Spleen (tissue), 11 donors: ENCODE measurements around the gene CDC25B. TPM values are rescaled to one million over a fixed set of nuclear protein-coding genes. Genes with fewer than 3 reads are reported as not detected.

ENCODE experiments used
- DNase-seq: peaks from one replicate; pipeline ENCODE4 v3.0.0-alpha.2; 2020
- H3K27ac ChIP-seq, 8 donors: fragments of 200-600 bp; sonication (generic) in 7 of 8; 1 replicate in 4 of 8; 2 replicates in 4 of 8; pipeline versions ENCODE4 v1.5.0 to v1.8.0; 2016 to 2021; ENCODE audit warnings: inconsistent platforms in 4 of 8, mild to moderate bottlenecking in 4 of 8, moderate library complexity in 1 of 8
- H3K27me3 ChIP-seq, 7 donors: fragments of 200-600 bp; sonication (generic) in 6 of 7; replicated peaks in 1 of 7; 1 replicate in 4 of 7; 2 replicates in 3 of 7; pipeline versions ENCODE4 v1.5.0 to v1.8.0; 2016 to 2021; ENCODE audit warnings: inconsistent platforms in 3 of 7, mild to moderate bottlenecking in 1 of 7
- H3K36me3 ChIP-seq, 6 donors: fragments of 200-600 bp; sonication (generic) in 5 of 6; 1 replicate in 4 of 6; 2 replicates in 2 of 6; pipeline versions ENCODE4 v1.5.0 to v1.8.0; 2016 to 2021; ENCODE audit warnings: inconsistent platforms in 2 of 6
- H3K4me1 ChIP-seq, 6 donors: fragments of 200-600 bp; sonication (generic) in 5 of 6; 1 replicate in 3 of 6; 2 replicates in 3 of 6; pipeline versions ENCODE4 v1.5.0 to v1.8.0; 2016 to 2021; ENCODE audit warnings: inconsistent platforms in 3 of 6
- H3K4me3 ChIP-seq, 8 donors: fragments of 200-600 bp; sonication (generic) in 7 of 8; 1 replicate in 4 of 8; 2 replicates in 4 of 8; pipeline versions ENCODE4 v1.5.0 to v1.8.0; 2016 to 2021; ENCODE audit warnings: inconsistent platforms in 4 of 8, mild to moderate bottlenecking in 4 of 8, moderate library complexity in 2 of 8
- H3K9me3 ChIP-seq, 8 donors: fragments of 200-600 bp; sonication (generic) in 7 of 8; 1 replicate in 4 of 8; 2 replicates in 4 of 8; pipeline versions ENCODE4 v1.5.0 to v1.8.0; 2016 to 2021; ENCODE audit warnings: inconsistent platforms in 4 of 8
- CTCF ChIP-seq, 11 experiments: fragments of 200-600 bp in 7 of 11; fragments of 450-650 bp in 4 of 11; sonication (generic) in 4 of 11; IDR thresholded peaks in 8 of 11; conservative IDR thresholded peaks in 3 of 11; 1 replicate in 7 of 11; 2 replicates in 4 of 11; pipeline versions ENCODE4 v1.4.0 to v1.8.0; 2016 to 2021; ENCODE audit warnings: antibody characterized with exemption in 11 of 11, inconsistent platforms in 4 of 11, mild to moderate bottlenecking in 1 of 11
- POLR2A ChIP-seq, 3 donors: fragments of 450-650 bp; IDR thresholded peaks; one replicate each; pipeline ENCODE4 v1.5.1; 2017; ENCODE audit warnings: antibody characterized with exemption in 3 of 3, mild to moderate bottlenecking in 1 of 3
- POLR2AphosphoS5 ChIP-seq, 3 donors: sonication (generic); formaldehyde crosslinking; IDR thresholded peaks; one replicate each; pipeline ENCODE4 v1.5.1; 2017; ENCODE audit warnings: antibody characterized with exemption in 3 of 3
- WGBS, 5 donors: extraction: QIAGEN DNeasy Blood & Tissue Kit in 3 of 5; methylation state at CpG; one replicate each; pipeline versions ENCODE4 v1.1.5 to v1.1.7; 2013 to 2018; 5-methylcytosine and 5-hydroxymethylcytosine counted together
- intact Hi-C: fragments of 100-400 bp; cut with DNase I; formaldehyde crosslinking; loops from one replicate; pipeline ENCODE4 v1.15.0; 2023; ENCODE audit warnings: low total_unique reads
- polyA plus RNA-seq, 3 donors: library from polyadenylated mRNA; stranded (reverse); fragments of 200-250 nt; gene quantifications; one replicate each; pipeline ENCODE4 v1.2.1, GENCODE V29; 2013
- total RNA-seq, 7 donors: library from RNA; depleted of rRNA in 3 of 7; stranded (reverse); fragments of >200 nt in 3 of 7; fragmentation: NEBNext Ultra II Directional in 4 of 7; extraction: Animal tissue kit (Norgen Biotek cat#: 25700) in 4 of 7; gene quantifications; one replicate each; pipeline versions ENCODE4 v1.1.0 to v1.2.1, GENCODE V29; 2016 to 2021
- donor health status: healthy with polysubstance abuse.
- donor health status: DM: no; HTN: no; CAD: no; lungs with moderate emphysema.
- donor health status: DM: no; HTN: no; CAD: no.
- donor health status: Bipolar disorder and iron deficiency.
- donor health status: healthy.
- donor health status: DM: no; HTN: no; CAD: no.
- donor health status: DM: yes; HTN: yes; CAD: no.

CDC25B gene
- total and polyA plus RNA-seq, 10 donors: 22.8 to 67.7 (median 50.9) TPM

GRCh38 chr20:3752386-3752759, 43.7 kb upstream of the CDC25B start:
- no peak for DNase-seq
- WGBS, 5 donors: 49 to 88% (median 63%) methylated on average over 13 of the region's 13 CpGs
- Histone ChIP-seq H3K4me1 (peaks cover 0 to 39% (median 25%) of the 10 kb centered on the region in 6 donors), H3K27ac (peak overlapping the region in 2 of 8 donors; percentile 31 to 36), H3K9me3 (no peaks in the 10 kb centered on the region), H3K27me3 (peaks cover 0 to 6% (median 0%) of the 10 kb centered on the region in 7 donors), H3K36me3 (peaks cover 0 to 93% (median 12%) of the 10 kb centered on the region in 6 donors), H3K4me3 (peak overlapping the region in 7 of 8 donors; percentile 24 to 68 (median 37))
- intact Hi-C loops: no loop called here
- TF ChIP-seq POLR2A (IDR thresholded peaks at IDR 0.05) (no peak), POLR2AphosphoS5 (IDR thresholded peaks at IDR 0.05) (no peak)

- H3K4me3 ChIP-seq: no peak overlapping the region
- H3K9me3 ChIP-seq: no peaks in the 10 kb centered on the region
- peak overlapping the region in 2 of 8 donors; percentile 33 to 36 for H3K27ac ChIP-seq
- no peak for DNase-seq
- peaks cover 0 to 6% (median 0%) of the 10 kb centered on the region in 7 donors for H3K27me3 ChIP-seq
- peaks cover 0 to 93% (median 13%) of the 10 kb centered on the region in 6 donors for H3K36me3 ChIP-seq
- whole genome bisulfite sequencing, 5 donors: 47 to 60% (median 56%) methylated on average over 4 of the region's 4 CpGs
- intact Hi-C loops: no loop called here
- peaks cover 0 to 41% (median 29%) of the 10 kb centered on the region in 6 donors for H3K4me1 ChIP-seq
- no peak for TF ChIP-seq POLR2A (IDR thresholded peaks at IDR 0.05)
- peak; percentile 35 to 87 (median 75) for TF ChIP-seq CTCF (IDR thresholded peaks at IDR 0.05 in 8 of 11, conservative IDR thresholded peaks at IDR 0.05 in 3 of 11)
- TF ChIP-seq POLR2AphosphoS5 (IDR thresholded peaks at IDR 0.05): peak in 1 of 3 donors; percentile 29
Measured at GRCh38 chr20:3753098-3753497, 43.0 kb upstream of the CDC25B start.

GRCh38 chr20:3753501-3754275, 42.4 kb upstream of the CDC25B start:
- no peak for DNase-seq
- TF ChIP-seq CTCF (IDR thresholded peaks at IDR 0.05 in 8 of 11, conservative IDR thresholded peaks at IDR 0.05 in 3 of 11) (no peak), POLR2A (IDR thresholded peaks at IDR 0.05) (no peak), POLR2AphosphoS5 (IDR thresholded peaks at IDR 0.05) (peak; percentile 10 to 45 (median 41))
- peaks cover 0 to 6% (median 0%) of the 10 kb centered on the region in 7 donors for H3K27me3 ChIP-seq
- H3K27ac ChIP-seq: peak overlapping the region in 2 of 8 donors; percentile 33 to 36
- no peaks in the 10 kb centered on the region for H3K9me3 ChIP-seq
- intact Hi-C loops: no loop called here
- 70 to 86% (median 82%) methylated on average over 14 to 26 of the region's 26 CpGs for WGBS, 5 donors
- H3K36me3 ChIP-seq: peaks cover 0 to 93% (median 15%) of the 10 kb centered on the region in 6 donors
- peaks cover 0 to 46% (median 29%) of the 10 kb centered on the region in 6 donors for H3K4me1 ChIP-seq
- H3K4me3 ChIP-seq: no peak overlapping the region

GRCh38 chr20:3754276-3754630, 41.9 kb upstream of the CDC25B start:
- H3K36me3 ChIP-seq: peaks cover 0 to 93% (median 15%) of the 10 kb centered on the region in 6 donors
- H3K9me3 ChIP-seq: no peaks in the 10 kb centered on the region
- TF ChIP-seq POLR2AphosphoS5 (IDR thresholded peaks at IDR 0.05) (peak in 2 of 3 donors; percentile 28 to 52), CTCF (IDR thresholded peaks at IDR 0.05 in 8 of 11, conservative IDR thresholded peaks at IDR 0.05 in 3 of 11) (no peak)
- 86 to 92% (median 90%) methylated on average over 14 to 16 of the region's 16 CpGs for WGBS, 5 donors
- intact Hi-C loops: no loop called here
- peak overlapping the region in 1 of 8 donors; percentile 16 for H3K27ac ChIP-seq
- H3K4me1 ChIP-seq: peaks cover 0 to 52% (median 29%) of the 10 kb centered on the region in 6 donors
- H3K4me3 ChIP-seq: no peak overlapping the region
- H3K27me3 ChIP-seq: peaks cover 0 to 6% (median 0%) of the 10 kb centered on the region in 7 donors
- no peak for DNase-seq
